KOPT-K1 (cell line): ENCODE results near the gene GSG1L.
"Not testable (repeated sequence)": the region's sequence is repeated elsewhere in the genome, so short reads cannot be mapped to it uniquely, and the experiment has no call there.

ENCODE experiments used
- H3K27ac ChIP-seq: fragments of 200-600 bp; sonication (generic); 2 replicates; pipeline ENCODE4 v1.5.1; 2016; ENCODE audit warnings: antibody characterized with exemption, mild to moderate bottlenecking, low read depth, low read length; ENCODE audit not compliant: poor library complexity, severe bottlenecking
- H3K36me3 ChIP-seq: fragments of 200-600 bp; sonication (generic); 2 replicates; pipeline ENCODE4 v1.5.1; 2017; ENCODE audit warnings: antibody characterized with exemption, mild to moderate bottlenecking, low read length, moderate library complexity; ENCODE audit not compliant: insufficient read depth
- H3K9me3 ChIP-seq: fragments of 200-600 bp; sonication (generic); 2 replicates; pipeline ENCODE4 v1.5.1; 2017; ENCODE audit warnings: antibody characterized with exemption, low read length, mild to moderate bottlenecking; ENCODE audit not compliant: insufficient read depth, poor library complexity, severe bottlenecking

The GSG1L gene

GRCh38 chr16:27749946-27750345, 313.6 kb downstream of the GSG1L start:
- Histone ChIP-seq H3K9me3 (no peaks in the 10 kb centered on the region), H3K36me3 (no peaks in the 10 kb centered on the region), H3K27ac (no peak overlapping the region)

GRCh38 chr16:27749547-27749875, 314.0 kb downstream of the GSG1L start:
- H3K36me3 ChIP-seq: no peaks in the 10 kb centered on the region
- no peaks in the 10 kb centered on the region for H3K9me3 ChIP-seq
- H3K27ac ChIP-seq: peak overlapping the region; percentile 43

- Histone ChIP-seq H3K9me3 (no peaks in the 10 kb centered on the region), H3K27ac (peak overlapping the region; percentile 43), H3K36me3 (no peaks in the 10 kb centered on the region)
These were observed 314.5 kb downstream of the GSG1L start for GRCh38 chr16:27748868-27749546.

GRCh38 chr16:27747946-27748345, 315.6 kb downstream of the GSG1L start:
- no peaks in the 10 kb centered on the region for H3K9me3 ChIP-seq
- H3K27ac ChIP-seq: no peak overlapping the region
- H3K36me3 ChIP-seq: no peaks in the 10 kb centered on the region

- Histone ChIP-seq H3K9me3 (no peaks in the 10 kb centered on the region), H3K36me3 (no peaks in the 10 kb centered on the region), H3K27ac (no peak overlapping the region)
These were observed 317.2 kb downstream of the GSG1L start for GRCh38 chr16:27746076-27746855.

- H3K36me3 ChIP-seq: no peaks in the 10 kb centered on the region
- no peak overlapping the region for H3K27ac ChIP-seq
- H3K9me3 ChIP-seq: no peaks in the 10 kb centered on the region
These were observed 318.2 kb downstream of the GSG1L start for GRCh38 chr16:27745348-27745747.

- no peaks in the 10 kb centered on the region for H3K9me3 ChIP-seq
- H3K27ac ChIP-seq: no peak overlapping the region
- no peaks in the 10 kb centered on the region for H3K36me3 ChIP-seq
These were observed 319.6 kb downstream of the GSG1L start for GRCh38 chr16:27743963-27744362.

GRCh38 chr16:27743001-27743400, 320.5 kb downstream of the GSG1L start:
- H3K27ac ChIP-seq, H3K36me3 ChIP-seq, H3K9me3 ChIP-seq: not testable (repeated sequence)

- H3K36me3 ChIP-seq: no peaks in the 10 kb centered on the region
These were observed 321.2 kb downstream of the GSG1L start for GRCh38 chr16:27742333-27742732.

GRCh38 chr16:27740496-27741201, 322.9 kb downstream of the GSG1L start:
- H3K9me3 ChIP-seq: no peaks in the 10 kb centered on the region
- H3K27ac ChIP-seq: no peak overlapping the region
- no peaks in the 10 kb centered on the region for H3K36me3 ChIP-seq

More at GRCh38 chr16:27742333-27742732, 321.2 kb downstream of the GSG1L start:
- Histone ChIP-seq H3K9me3 (no peaks in the 10 kb centered on the region), H3K27ac (no peak overlapping the region)

GRCh38 chr16:27739606-27740357, 323.7 kb downstream of the GSG1L start:
- Histone ChIP-seq H3K9me3 (no peaks in the 10 kb centered on the region), H3K27ac (no peak overlapping the region), H3K36me3 (no peaks in the 10 kb centered on the region)

GRCh38 chr16:27738596-27738995, 324.9 kb downstream of the GSG1L start:
- Histone ChIP-seq H3K36me3 (no peaks in the 10 kb centered on the region), H3K27ac (no peak overlapping the region), H3K9me3 (no peaks in the 10 kb centered on the region)
